HEK293 (cell line): ENCODE measurements around the gene PUM1.

ENCODE experiments used
- CTCF ChIA-PET: fragments of 350-600 bp; formaldehyde crosslinking; extraction: SDS; loops from one replicate; lab custom pipeline; 2021; ENCODE audit warnings: antibody characterized with exemption; lab: Yijun Ruan, JAX
- POLR2A ChIA-PET: fragments of 300-600 bp; formaldehyde crosslinking; extraction: SDS; loops from one replicate; lab custom pipeline; 2020; ENCODE audit warnings: antibody characterized with exemption, inconsistent platforms; lab: Yijun Ruan, JAX
- H3K27ac ChIP-seq: fragments of 200-500 bp; sonication (Bioruptor generic); 2 replicates; pipeline ENCODE4 v1.5.1; 2014; ENCODE audit warnings: low read depth, low read length, control low read depth, inconsistent platforms; ENCODE audit errors: extremely low read depth
- H3K36me3 ChIP-seq, 2 experiments: fragments of 200-500 bp in 1 of 2; sonication (Bioruptor generic) in 1 of 2; 1 replicate in 1 of 2; 2 replicates in 1 of 2; pipeline ENCODE4 v1.5.1; 2014 to 2017; ENCODE audit warnings: inconsistent platforms in 2 of 2, low read length in 2 of 2; ENCODE audit not compliant: control insufficient read depth in 2 of 2, insufficient read depth in 1 of 2
- H3K4me1 ChIP-seq: fragments of 200-500 bp; sonication (Bioruptor generic); 2 replicates; pipeline ENCODE4 v1.5.1; 2014; ENCODE audit warnings: mild to moderate bottlenecking, low read length, inconsistent platforms; ENCODE audit not compliant: control insufficient read depth, insufficient read depth
- H3K4me3 ChIP-seq: 2 replicates; pipeline ENCODE4 v1.5.1; 2011; ENCODE audit warnings: low read depth, mild to moderate bottlenecking, control low read depth, low read length, moderate library complexity
- H3K9me3 ChIP-seq: fragments of 200-500 bp; sonication (Bioruptor generic); 2 replicates; pipeline ENCODE4 v1.5.1; 2014; ENCODE audit warnings: low read depth, low read length, inconsistent platforms; ENCODE audit not compliant: control insufficient read depth, insufficient read depth
- BCL11B ChIP-seq: fragments of 450-650 bp; formaldehyde crosslinking; IDR thresholded peaks from 2 replicates; pipeline ENCODE4 v1.5.1; 2016; ENCODE audit warnings: low read depth, missing biosample characterization, missing genetic modification characterization
- KLF1 ChIP-seq: fragments of 450-650 bp; formaldehyde crosslinking; IDR thresholded peaks from 2 replicates; pipeline ENCODE4 v1.5.1; 2016; ENCODE audit warnings: missing biosample characterization, missing genetic modification characterization
- KLF16 ChIP-seq: fragments of 450-650 bp; formaldehyde crosslinking; IDR thresholded peaks from 2 replicates; pipeline ENCODE4 v1.5.1; 2017; ENCODE audit warnings: missing biosample characterization, missing genetic modification characterization
- MYNN ChIP-seq: fragments of 450-650 bp; formaldehyde crosslinking; IDR thresholded peaks from 2 replicates; pipeline ENCODE4 v1.5.1; 2016; ENCODE audit warnings: missing biosample characterization, missing genetic modification characterization, borderline replicate concordance
- PRDM1 ChIP-seq: fragments of 450-650 bp; formaldehyde crosslinking; IDR thresholded peaks from 2 replicates; pipeline ENCODE4; 2016; ENCODE audit warnings: missing biosample characterization, missing genetic modification characterization
- SALL2 ChIP-seq: fragments of 450-650 bp; formaldehyde crosslinking; IDR thresholded peaks from 2 replicates; pipeline ENCODE4 v1.5.0; 2017; ENCODE audit warnings: missing biosample characterization, mild to moderate bottlenecking, missing genetic modification characterization, borderline replicate concordance
- SCRT2 ChIP-seq: fragments of 450-650 bp; formaldehyde crosslinking; IDR thresholded peaks from 2 replicates; pipeline ENCODE4 v1.5.1; 2016; ENCODE audit warnings: missing biosample characterization, missing genetic modification characterization
- TRIM28 ChIP-seq: IDR thresholded peaks from 2 replicates; pipeline ENCODE4 v1.6.1; 2011; ENCODE audit warnings: low read length, control low read depth, borderline replicate concordance
- YY1 ChIP-seq: fragments of 450-650 bp; formaldehyde crosslinking; IDR thresholded peaks from 2 replicates; pipeline ENCODE4 v1.5.1; 2018; ENCODE audit warnings: missing biosample characterization, missing genetic modification characterization
- ZNF16 ChIP-seq: fragments of 450-650 bp; formaldehyde crosslinking; IDR thresholded peaks from 2 replicates; pipeline ENCODE4 v1.5.1; 2016; ENCODE audit warnings: low read depth, missing biosample characterization, missing genetic modification characterization
- ZNF221 ChIP-seq: fragments of 450-650 bp; formaldehyde crosslinking; IDR thresholded peaks from 2 replicates; pipeline ENCODE4 v1.5.1; 2017; ENCODE audit warnings: missing biosample characterization, missing genetic modification characterization, borderline replicate concordance
- ZNF391 ChIP-seq: fragments of 450-650 bp; formaldehyde crosslinking; IDR thresholded peaks from 2 replicates; pipeline ENCODE4 v1.5.1; 2016; ENCODE audit warnings: low read depth, missing biosample characterization, missing genetic modification characterization, borderline replicate concordance
- ZNF423 ChIP-seq: fragments of 450-650 bp; formaldehyde crosslinking; IDR thresholded peaks from 2 replicates; pipeline ENCODE4 v1.5.1; 2016; ENCODE audit warnings: missing biosample characterization, missing genetic modification characterization
- ZNF514 ChIP-seq: fragments of 450-650 bp; formaldehyde crosslinking; IDR thresholded peaks from 2 replicates; pipeline ENCODE4 v1.5.1; 2016; ENCODE audit warnings: missing biosample characterization, missing genetic modification characterization
- ZNF670 ChIP-seq: fragments of 450-650 bp; formaldehyde crosslinking; IDR thresholded peaks from 2 replicates; pipeline ENCODE4 v1.5.1; 2016; ENCODE audit warnings: missing biosample characterization, missing genetic modification characterization, low read depth
- ZNF76 ChIP-seq: fragments of 450-650 bp; formaldehyde crosslinking; IDR thresholded peaks from 2 replicates; pipeline ENCODE4; 2016; ENCODE audit warnings: low read depth, missing biosample characterization, missing genetic modification characterization, borderline replicate concordance
- ZNF768 ChIP-seq: fragments of 450-650 bp; formaldehyde crosslinking; IDR thresholded peaks from 2 replicates; pipeline ENCODE4 v1.5.1; 2018; ENCODE audit warnings: missing biosample characterization, mild to moderate bottlenecking, missing genetic modification characterization
- TF ChIP-seq, protein P1 (sequence below): fragments of 450-650 bp; formaldehyde crosslinking; IDR thresholded peaks from 2 replicates; pipeline ENCODE4 v1.5.1; 2016; ENCODE audit warnings: missing biosample characterization, missing genetic modification characterization
- TF ChIP-seq, protein P2 (sequence below): fragments of 450-650 bp; formaldehyde crosslinking; IDR thresholded peaks from 2 replicates; pipeline ENCODE4 v1.5.1; 2016; ENCODE audit warnings: missing biosample characterization, missing genetic modification characterization
- TF ChIP-seq, protein P3 (sequence below): fragments of 450-650 bp; formaldehyde crosslinking; IDR thresholded peaks from 2 replicates; pipeline ENCODE4 v1.5.1; 2017; ENCODE audit warnings: missing biosample characterization, missing genetic modification characterization
- TF ChIP-seq, protein P4 (sequence below): fragments of 450-650 bp; formaldehyde crosslinking; IDR thresholded peaks from 2 replicates; pipeline ENCODE4 v1.5.1; 2016; ENCODE audit warnings: missing biosample characterization, missing genetic modification characterization
- TF ChIP-seq, protein P5 (sequence below): fragments of 450-650 bp; formaldehyde crosslinking; IDR thresholded peaks from 2 replicates; pipeline ENCODE4 v1.5.1; 2016; ENCODE audit warnings: missing biosample characterization, missing genetic modification characterization

The PUM1 gene

DNA sequence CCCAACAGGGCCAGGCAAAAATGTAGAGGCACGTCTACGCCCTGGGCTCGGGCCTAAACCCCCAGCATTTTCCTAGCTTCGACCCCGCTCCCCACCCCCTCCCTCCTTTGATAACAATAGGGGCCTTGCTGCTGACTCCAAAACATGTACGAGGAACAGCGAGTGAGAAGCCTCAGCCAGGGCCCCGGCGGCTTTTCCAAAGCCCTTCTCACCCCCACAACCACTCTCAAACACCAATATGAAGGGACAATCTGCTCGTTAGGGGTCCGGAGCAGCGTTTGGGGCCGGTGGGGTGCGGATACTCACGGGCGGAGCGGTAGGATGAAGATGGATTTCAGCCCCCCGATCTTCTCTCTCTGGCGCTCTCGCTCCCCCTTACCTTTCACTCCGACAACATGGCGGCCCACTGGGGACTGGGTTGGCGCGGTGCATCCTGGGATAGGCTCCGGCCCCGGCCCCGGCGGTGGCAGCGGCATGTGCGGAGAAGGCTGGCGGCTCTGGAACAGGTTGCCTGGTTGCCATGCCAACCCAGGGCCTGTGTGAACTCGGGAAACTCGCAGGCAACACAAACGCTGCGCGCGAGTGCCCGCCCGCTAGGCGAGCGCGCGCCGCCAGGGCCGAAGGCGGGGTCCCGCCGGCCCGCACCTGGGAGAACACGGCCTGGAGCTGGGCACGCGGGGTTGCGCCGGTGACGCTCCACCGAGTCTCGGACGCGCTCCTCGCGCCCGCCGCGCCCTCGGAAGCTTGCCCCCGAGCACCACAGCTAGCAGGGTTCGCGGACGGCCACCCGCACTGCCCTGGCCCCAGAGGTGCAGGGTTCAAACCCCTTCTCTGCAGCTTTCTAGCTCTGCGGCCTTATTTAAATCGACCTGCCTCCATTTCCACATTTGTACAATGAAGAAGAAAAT, at the start of gene PUM1 (continued):
- TF ChIP-seq, protein P1, sequence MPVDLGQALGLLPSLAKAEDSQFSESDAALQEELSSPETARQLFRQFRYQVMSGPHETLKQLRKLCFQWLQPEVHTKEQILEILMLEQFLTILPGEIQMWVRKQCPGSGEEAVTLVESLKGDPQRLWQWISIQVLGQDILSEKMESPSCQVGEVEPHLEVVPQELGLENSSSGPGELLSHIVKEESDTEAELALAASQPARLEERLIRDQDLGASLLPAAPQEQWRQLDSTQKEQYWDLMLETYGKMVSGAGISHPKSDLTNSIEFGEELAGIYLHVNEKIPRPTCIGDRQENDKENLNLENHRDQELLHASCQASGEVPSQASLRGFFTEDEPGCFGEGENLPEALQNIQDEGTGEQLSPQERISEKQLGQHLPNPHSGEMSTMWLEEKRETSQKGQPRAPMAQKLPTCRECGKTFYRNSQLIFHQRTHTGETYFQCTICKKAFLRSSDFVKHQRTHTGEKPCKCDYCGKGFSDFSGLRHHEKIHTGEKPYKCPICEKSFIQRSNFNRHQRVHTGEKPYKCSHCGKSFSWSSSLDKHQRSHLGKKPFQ (tag by site-specific recombination): peak; percentile 77
- TF ChIP-seq YY1 (peak; percentile 84), ZNF76 (tag by site-specific recombination) (peak; percentile 95), ZNF423 (tag by site-specific recombination) (no peak; the same call in 1 of the 2 replicates), SALL2 (tag by site-specific recombination) (no peak), SCRT2 (tag by site-specific recombination) (peak; percentile 97), ZNF514 (tag by site-specific recombination) (no peak), TRIM28 (peak; percentile 60; the same call in 1 of the 2 replicates), KLF16 (peak; percentile 61; the same call in 1 of the 2 replicates)
- TF ChIP-seq, protein P2, sequence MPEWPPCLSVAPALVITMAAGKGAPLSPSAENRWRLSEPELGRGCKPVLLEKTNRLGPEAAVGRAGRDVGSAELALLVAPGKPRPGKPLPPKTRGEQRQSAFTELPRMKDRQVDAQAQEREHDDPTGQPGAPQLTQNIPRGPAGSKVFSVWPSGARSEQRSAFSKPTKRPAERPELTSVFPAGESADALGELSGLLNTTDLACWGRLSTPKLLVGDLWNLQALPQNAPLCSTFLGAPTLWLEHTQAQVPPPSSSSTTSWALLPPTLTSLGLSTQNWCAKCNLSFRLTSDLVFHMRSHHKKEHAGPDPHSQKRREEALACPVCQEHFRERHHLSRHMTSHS (tag by site-specific recombination): no peak
- TF ChIP-seq, protein P3, sequence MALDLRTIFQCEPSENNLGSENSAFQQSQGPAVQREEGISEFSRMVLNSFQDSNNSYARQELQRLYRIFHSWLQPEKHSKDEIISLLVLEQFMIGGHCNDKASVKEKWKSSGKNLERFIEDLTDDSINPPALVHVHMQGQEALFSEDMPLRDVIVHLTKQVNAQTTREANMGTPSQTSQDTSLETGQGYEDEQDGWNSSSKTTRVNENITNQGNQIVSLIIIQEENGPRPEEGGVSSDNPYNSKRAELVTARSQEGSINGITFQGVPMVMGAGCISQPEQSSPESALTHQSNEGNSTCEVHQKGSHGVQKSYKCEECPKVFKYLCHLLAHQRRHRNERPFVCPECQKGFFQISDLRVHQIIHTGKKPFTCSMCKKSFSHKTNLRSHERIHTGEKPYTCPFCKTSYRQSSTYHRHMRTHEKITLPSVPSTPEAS: peak; percentile 24

DNA sequence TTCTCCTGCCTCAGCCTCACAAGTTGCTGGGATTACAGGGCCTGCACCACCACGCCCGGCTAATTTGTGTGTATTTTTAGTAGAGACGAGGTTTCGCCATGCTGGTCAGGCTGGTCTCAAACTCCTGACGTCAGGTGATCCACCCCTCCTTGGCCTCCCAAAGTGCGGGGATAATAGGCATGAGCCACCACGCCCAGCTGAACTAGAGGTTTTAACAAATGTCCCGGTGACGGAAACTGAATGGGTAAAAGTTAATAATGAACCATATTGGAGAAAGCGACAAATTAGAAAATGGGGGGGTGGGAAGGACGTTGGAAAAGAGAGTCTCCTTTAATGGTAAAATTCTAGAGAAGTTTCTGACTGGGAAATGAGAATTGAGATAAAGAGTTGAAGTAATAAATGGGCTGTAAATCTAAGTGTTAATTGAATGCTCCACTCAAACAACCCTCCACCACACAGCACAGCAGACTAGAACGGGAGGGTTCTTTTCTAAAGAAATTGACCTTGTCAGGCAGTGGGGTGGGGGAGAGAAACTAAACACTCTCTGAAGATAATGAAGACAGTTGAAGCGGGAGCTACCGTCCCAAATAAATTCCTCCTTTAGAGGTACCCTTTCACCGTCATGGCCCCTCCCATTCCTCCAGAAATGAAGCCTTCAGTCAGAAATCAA, 46.9 kb upstream of the PUM1 start:
- no peak for TF ChIP-seq ZNF16
- 0 out of 2 replicates have a peak, but pooled peaks have one; percentile 7 for TF ChIP-seq PRDM1 (tag by site-specific recombination)
- no peak for TF ChIP-seq BCL11B
- TF ChIP-seq ZNF391 (tag by site-specific recombination): no peak
- no peak for TF ChIP-seq ZNF670 (tag by site-specific recombination)
- TF ChIP-seq KLF1 (tag by site-specific recombination): peak; percentile 86
- no peak for TF ChIP-seq MYNN (tag by site-specific recombination)
- TF ChIP-seq TRIM28: 0 out of 2 replicates have a peak, but pooled peaks have one; percentile 45
- TF ChIP-seq, protein P4, sequence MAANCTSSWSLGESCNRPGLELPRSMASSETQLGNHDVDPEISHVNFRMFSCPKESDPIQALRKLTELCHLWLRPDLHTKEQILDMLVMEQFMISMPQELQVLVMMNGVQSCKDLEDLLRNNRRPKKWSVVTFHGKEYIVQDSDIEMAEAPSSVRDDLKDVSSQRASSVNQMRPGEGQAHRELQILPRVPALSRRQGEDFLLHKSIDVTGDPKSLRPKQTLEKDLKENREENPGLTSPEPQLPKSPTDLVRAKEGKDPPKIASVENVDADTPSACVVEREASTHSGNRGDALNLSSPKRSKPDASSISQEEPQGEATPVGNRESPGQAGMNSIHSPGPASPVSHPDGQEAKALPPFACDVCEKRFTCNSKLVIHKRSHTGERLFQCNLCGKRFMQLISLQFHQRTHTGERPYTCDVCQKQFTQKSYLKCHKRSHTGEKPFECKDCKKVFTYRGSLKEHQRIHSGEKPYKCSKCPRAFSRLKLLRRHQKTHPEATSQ (tag by site-specific recombination): no peak
- TF ChIP-seq, protein P5, sequence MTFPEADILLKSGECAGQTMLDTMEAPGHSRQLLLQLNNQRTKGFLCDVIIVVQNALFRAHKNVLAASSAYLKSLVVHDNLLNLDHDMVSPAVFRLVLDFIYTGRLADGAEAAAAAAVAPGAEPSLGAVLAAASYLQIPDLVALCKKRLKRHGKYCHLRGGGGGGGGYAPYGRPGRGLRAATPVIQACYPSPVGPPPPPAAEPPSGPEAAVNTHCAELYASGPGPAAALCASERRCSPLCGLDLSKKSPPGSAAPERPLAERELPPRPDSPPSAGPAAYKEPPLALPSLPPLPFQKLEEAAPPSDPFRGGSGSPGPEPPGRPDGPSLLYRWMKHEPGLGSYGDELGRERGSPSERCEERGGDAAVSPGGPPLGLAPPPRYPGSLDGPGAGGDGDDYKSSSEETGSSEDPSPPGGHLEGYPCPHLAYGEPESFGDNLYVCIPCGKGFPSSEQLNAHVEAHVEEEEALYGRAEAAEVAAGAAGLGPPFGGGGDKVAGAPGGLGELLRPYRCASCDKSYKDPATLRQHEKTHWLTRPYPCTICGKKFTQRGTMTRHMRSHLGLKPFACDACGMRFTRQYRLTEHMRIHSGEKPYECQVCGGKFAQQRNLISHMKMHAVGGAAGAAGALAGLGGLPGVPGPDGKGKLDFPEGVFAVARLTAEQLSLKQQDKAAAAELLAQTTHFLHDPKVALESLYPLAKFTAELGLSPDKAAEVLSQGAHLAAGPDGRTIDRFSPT: no peak
- TF ChIP-seq ZNF221 (tag by site-specific recombination): no peak
- no peak for TF ChIP-seq ZNF768
- POLR2A ChIA-PET: no interaction called here
- H3K4me1 ChIP-seq: no peaks in the 10 kb centered on the region
- H3K36me3 ChIP-seq: no peaks in the 10 kb centered on the region
- no peak overlapping the region for H3K27ac ChIP-seq
- no peaks in the 10 kb centered on the region for H3K9me3 ChIP-seq
- CTCF ChIA-PET: no interaction called here
- no peak overlapping the region for H3K4me3 ChIP-seq
